ENCODE data around the gene SLC9A9.

DNA sequence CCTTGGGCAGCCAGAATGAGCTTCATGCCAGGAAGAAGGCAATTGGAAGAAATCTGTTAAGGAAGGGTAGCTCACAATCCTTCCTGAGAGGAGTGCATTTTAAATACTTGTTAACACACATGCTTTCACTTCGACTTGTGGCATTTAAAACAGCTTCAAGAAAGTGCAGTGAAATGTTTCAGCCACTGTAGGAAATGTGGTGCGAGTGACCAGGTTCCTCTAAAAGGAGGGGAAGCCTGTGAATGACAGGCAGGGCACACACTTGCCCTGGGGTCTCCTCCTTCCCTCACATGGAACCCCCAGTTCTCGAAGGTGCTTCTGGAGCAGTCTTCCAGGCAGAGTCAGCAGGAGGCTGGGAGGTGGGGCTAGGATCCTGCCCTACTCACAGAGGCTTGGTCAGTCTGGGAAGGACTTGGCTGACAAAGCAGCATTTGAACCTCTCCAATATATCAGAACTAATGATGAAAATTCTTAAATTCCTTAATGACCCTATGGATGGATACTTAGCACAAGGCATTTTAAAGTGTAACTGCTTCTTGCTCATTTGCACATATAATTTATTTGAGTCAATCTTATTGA, 370.1 kb downstream of the SLC9A9 start:
- TF ChIP-seq POLR2A (IDR thresholded peaks at IDR 0.05; ENCODE audit: low read length) (no peak), GATA1 (IDR thresholded peaks at IDR 0.05; ENCODE audit: low read depth, low read length) (no peak)
